Loucy (cell line): ENCODE measurements around the gene FAHD1.

ENCODE experiments used
- H2AFZ ChIP-seq: fragments of 200-600 bp; sonication (generic); 2 replicates; pipeline ENCODE4 v1.6.0; 2016; ENCODE audit warnings: antibody characterized with exemption, mild to moderate bottlenecking, low read length, moderate library complexity
- H3F3A ChIP-seq: fragments of 200-600 bp; 2 replicates; pipeline ENCODE4 v1.6.0; 2016; ENCODE audit warnings: antibody characterized with exemption, low read depth, mild to moderate bottlenecking
- H3K27me3 ChIP-seq: fragments of 200-600 bp; sonication (generic); 2 replicates; pipeline ENCODE4 v1.6.1; 2014; ENCODE audit warnings: low read length, mild to moderate bottlenecking; ENCODE audit not compliant: insufficient read depth, poor library complexity, severe bottlenecking
- H3K36me3 ChIP-seq: fragments of 200-600 bp; sonication (generic); 2 replicates; pipeline ENCODE4 v1.6.1; 2016; ENCODE audit warnings: low read length; ENCODE audit not compliant: insufficient read depth
- H3K4me1 ChIP-seq: fragments of 200-600 bp; sonication (generic); 2 replicates; pipeline ENCODE4 v1.5.1; 2014; ENCODE audit warnings: low read length, mild to moderate bottlenecking; ENCODE audit not compliant: insufficient read depth, poor library complexity, severe bottlenecking
- H3K4me2 ChIP-seq: fragments of 200-600 bp; sonication (generic); 2 replicates; pipeline ENCODE4 v1.6.0; 2014; ENCODE audit warnings: antibody characterized with exemption, low read length, low read depth, mild to moderate bottlenecking; ENCODE audit not compliant: poor library complexity, severe bottlenecking
- H3K4me3 ChIP-seq: fragments of 200-600 bp; sonication (generic); 2 replicates; pipeline ENCODE4 v1.5.1; 2014; ENCODE audit warnings: low read length, mild to moderate bottlenecking, mixed read lengths; ENCODE audit not compliant: poor library complexity, severe bottlenecking
- H3K79me2 ChIP-seq: fragments of 200-600 bp; sonication (generic); 2 replicates; pipeline ENCODE4 v1.6.1; 2014; ENCODE audit warnings: low read length; ENCODE audit not compliant: insufficient read depth
- H3K9ac ChIP-seq: fragments of 200-600 bp; sonication (generic); 2 replicates; pipeline ENCODE4 v1.6.0; 2014; ENCODE audit warnings: mild to moderate bottlenecking, low read depth, low read length, moderate library complexity; ENCODE audit not compliant: poor library complexity, severe bottlenecking
- H3K9me2 ChIP-seq: fragments of 200-600 bp; sonication (generic); replicated peaks from 2 replicates; pipeline ENCODE4 v1.6.1; 2016; ENCODE audit warnings: low read depth, low read length, mixed read lengths
- H3K9me3 ChIP-seq: fragments of 200-600 bp; sonication (generic); 2 replicates; pipeline ENCODE4 v1.6.1; 2014; ENCODE audit warnings: mild to moderate bottlenecking, antibody characterized with exemption, low read length, low read depth; ENCODE audit not compliant: insufficient read depth
- H4K20me1 ChIP-seq: fragments of 200-600 bp; sonication (generic); 2 replicates; pipeline ENCODE4 v1.6.0; 2014; ENCODE audit warnings: antibody characterized with exemption, low read length, mild to moderate bottlenecking; ENCODE audit not compliant: insufficient read depth, poor library complexity, severe bottlenecking
- EZH2phosphoT487 ChIP-seq: fragments of 200-600 bp; IDR thresholded peaks from 2 replicates; pipeline ENCODE4 v1.6.1; 2018; ENCODE audit warnings: antibody characterized with exemption, mild to moderate bottlenecking, moderate library complexity, borderline replicate concordance
- TF ChIP-seq, protein P1 (sequence below): fragments of 200-600 bp; sonication (generic); conservative IDR thresholded peaks from 2 replicates; pipeline ENCODE4 v1.5.1; 2014; ENCODE audit warnings: mild to moderate bottlenecking, antibody characterized with exemption, low read length

FAHD1 gene

DNA sequence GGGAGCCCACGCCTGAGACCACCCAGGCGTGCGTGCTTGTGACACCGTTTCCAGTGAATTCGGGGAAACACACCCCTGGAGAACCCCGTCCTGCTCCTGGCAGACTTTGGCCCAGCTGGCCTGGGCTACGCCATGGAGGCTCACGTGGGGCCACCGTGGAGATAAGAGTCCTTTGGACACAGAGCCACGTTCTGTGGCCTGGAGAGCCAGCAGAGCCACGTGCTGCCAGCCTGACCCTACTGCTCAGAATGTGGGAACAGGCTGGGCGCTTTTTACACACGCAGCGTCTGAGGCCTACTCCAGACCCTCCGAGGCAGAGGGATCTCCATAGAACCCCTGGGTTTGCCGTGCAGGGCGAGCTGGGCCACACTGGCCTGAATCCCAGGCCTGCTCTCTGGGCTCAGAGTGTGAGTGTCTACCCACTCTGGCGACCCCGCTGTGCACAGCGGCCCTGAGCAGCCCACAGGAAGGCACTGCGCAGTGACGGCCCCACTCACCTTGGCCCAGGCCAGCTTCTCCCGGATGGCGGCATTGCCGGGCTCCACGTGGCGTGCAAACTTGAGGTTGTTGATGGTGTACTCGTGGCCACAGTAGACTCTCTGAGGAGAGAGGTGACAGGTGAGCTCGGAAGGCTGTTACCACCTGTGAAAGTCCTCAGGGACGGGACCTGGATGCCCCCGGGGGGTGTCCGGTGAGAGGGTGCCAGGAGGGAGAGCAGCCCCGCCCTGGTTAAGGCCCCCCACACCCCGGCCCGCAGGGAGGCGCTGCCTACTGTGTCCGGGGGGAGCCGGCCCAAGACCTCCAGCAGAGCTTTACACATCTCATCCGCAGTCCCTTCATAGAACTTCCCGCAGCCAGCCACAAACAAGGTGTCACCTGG, 10.4 kb upstream of the FAHD1 start:
- Histone ChIP-seq H3K4me2 (no peak overlapping the region), H3K36me3 (no peaks in the 10 kb centered on the region), H3K27me3 (no peaks in the 10 kb centered on the region), H3F3A (no peaks in the 10 kb centered on the region), H3K9me2 (no peaks in the 10 kb centered on the region), H3K79me2 (no peaks in the 10 kb centered on the region), H3K9me3 (no peaks in the 10 kb centered on the region), H2AFZ (no peak overlapping the region), H3K4me3 (no peak overlapping the region), H4K20me1 (no peaks in the 10 kb centered on the region), H3K9ac (no peak overlapping the region), H3K4me1 (no peaks in the 10 kb centered on the region)
- no peak for TF ChIP-seq EZH2phosphoT487
- TF ChIP-seq, protein P1, sequence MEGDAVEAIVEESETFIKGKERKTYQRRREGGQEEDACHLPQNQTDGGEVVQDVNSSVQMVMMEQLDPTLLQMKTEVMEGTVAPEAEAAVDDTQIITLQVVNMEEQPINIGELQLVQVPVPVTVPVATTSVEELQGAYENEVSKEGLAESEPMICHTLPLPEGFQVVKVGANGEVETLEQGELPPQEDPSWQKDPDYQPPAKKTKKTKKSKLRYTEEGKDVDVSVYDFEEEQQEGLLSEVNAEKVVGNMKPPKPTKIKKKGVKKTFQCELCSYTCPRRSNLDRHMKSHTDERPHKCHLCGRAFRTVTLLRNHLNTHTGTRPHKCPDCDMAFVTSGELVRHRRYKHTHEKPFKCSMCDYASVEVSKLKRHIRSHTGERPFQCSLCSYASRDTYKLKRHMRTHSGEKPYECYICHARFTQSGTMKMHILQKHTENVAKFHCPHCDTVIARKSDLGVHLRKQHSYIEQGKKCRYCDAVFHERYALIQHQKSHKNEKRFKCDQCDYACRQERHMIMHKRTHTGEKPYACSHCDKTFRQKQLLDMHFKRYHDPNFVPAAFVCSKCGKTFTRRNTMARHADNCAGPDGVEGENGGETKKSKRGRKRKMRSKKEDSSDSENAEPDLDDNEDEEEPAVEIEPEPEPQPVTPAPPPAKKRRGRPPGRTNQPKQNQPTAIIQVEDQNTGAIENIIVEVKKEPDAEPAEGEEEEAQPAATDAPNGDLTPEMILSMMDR = no peak

DNA sequence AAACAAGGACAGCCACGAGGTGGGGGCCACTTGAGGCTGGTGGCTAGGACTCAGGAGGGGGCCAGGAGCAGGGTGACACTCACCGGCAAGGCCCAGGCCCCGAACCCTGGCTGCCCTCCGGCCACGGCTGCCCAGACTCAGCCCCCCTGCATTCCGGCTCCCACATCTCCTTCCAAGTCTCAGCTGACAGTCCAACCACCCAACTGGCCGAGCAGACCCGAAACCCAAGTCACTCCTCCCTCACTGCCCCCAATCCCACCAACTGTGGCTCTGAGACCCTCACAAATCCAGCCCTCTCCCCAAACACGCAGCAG, 9.8 kb upstream of the FAHD1 start:
- no peak overlapping the region for H3K9ac ChIP-seq
- no peak for TF ChIP-seq EZH2phosphoT487
- TF ChIP-seq, protein P1 = no peak
- H3F3A ChIP-seq = no peaks in the 10 kb centered on the region
- no peak overlapping the region for H3K4me3 ChIP-seq
- H3K27me3 ChIP-seq = no peaks in the 10 kb centered on the region
- no peak overlapping the region for H2AFZ ChIP-seq
- H3K79me2 ChIP-seq = no peaks in the 10 kb centered on the region
- no peaks in the 10 kb centered on the region for H4K20me1 ChIP-seq
- no peaks in the 10 kb centered on the region for H3K36me3 ChIP-seq
- H3K4me1 ChIP-seq = no peaks in the 10 kb centered on the region
- H3K9me2 ChIP-seq = no peaks in the 10 kb centered on the region
- H3K9me3 ChIP-seq = no peaks in the 10 kb centered on the region
- no peak overlapping the region for H3K4me2 ChIP-seq

GRCh38 chr16:1817716-1818115, 9.3 kb upstream of the FAHD1 start:
- no peak overlapping the region for H3K9ac ChIP-seq
- TF ChIP-seq, protein P1 = no peak
- TF ChIP-seq EZH2phosphoT487 = no peak
- no peaks in the 10 kb centered on the region for H3K9me2 ChIP-seq
- H3K27me3 ChIP-seq = no peaks in the 10 kb centered on the region
- H3K4me2 ChIP-seq = no peak overlapping the region
- H4K20me1 ChIP-seq = no peaks in the 10 kb centered on the region
- H3K9me3 ChIP-seq = no peaks in the 10 kb centered on the region
- no peak overlapping the region for H3K4me3 ChIP-seq
- H3K4me1 ChIP-seq = no peaks in the 10 kb centered on the region
- no peaks in the 10 kb centered on the region for H3F3A ChIP-seq
- H2AFZ ChIP-seq = no peak overlapping the region
- no peaks in the 10 kb centered on the region for H3K36me3 ChIP-seq
- no peaks in the 10 kb centered on the region for H3K79me2 ChIP-seq
